Measurements from ENCODE around the gene NR1D2.

Gene NR1D2

DNA sequence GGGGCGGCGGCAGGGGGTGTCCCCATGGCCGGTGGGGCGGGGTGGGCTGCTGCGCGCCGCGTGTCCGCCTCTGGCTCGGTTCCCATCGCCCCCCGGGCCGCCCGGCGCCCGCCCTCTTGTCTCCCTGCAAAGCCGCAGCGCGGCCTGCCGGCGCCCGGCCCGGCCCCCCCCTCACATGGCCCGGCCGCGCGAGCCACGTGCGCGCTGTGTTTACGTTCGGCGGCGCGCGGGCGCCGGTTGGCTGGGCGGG, 502 bp downstream of the NR1D2 start:
- H3K27me3 Mint-ChIP-seq, result peaks cover 13% of the 10 kb centered on the region
- H3K36me3 Mint-ChIP-seq (ENCODE audit: low read depth), result no peaks in the 10 kb centered on the region
- peaks cover 49% of the 10 kb centered on the region for H3K4me1 Mint-ChIP-seq (ENCODE audit: low read depth)
- no peak overlapping the region for H3K27ac Mint-ChIP-seq
- H3K4me3 Mint-ChIP-seq, result no peak overlapping the region
- no peaks in the 10 kb centered on the region for H3K9me3 Mint-ChIP-seq

DNA sequence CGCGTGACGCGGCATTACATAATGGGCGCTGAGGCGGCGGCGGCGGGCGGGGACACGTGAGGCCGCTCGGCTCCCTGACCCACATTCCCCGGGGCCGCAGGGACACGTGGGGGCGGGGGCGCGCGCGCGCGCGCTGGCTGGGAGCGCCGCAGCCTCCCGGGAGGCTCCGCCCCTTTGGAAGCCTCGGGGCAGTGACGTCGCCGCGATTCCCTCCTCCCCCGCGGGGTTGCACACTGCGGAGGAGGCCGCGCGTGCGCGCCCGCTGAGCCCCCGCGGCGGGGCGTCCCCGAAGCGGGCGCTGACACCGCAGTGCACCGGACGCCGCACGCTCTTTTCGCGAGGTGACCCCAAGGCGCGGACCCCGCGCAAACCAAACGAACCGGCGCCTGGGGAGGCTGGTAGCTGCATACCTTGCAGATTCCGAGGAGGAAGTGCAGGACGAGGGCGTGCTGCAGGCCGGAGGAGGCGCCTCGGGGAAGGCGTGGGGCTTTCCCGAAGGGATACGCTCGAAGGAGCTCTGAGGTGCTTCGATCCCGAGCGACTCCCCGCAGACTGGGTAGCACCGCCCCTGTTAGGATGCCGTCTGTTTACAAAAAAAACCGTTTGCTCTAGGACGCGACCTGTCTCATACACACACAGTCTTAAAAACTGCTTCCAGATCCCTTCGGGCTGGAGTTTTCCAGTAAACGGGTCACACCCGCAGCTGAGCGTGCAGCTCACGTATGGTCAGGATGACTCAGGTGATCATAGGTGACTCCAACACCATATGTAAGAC, 1.0 kb downstream of the NR1D2 start:
- peaks cover 54% of the 10 kb centered on the region for H3K4me1 Mint-ChIP-seq (ENCODE audit: low read depth)
- H3K27me3 Mint-ChIP-seq, result peaks cover 13% of the 10 kb centered on the region
- peak overlapping the region; percentile 91 for H3K27ac Mint-ChIP-seq
- H3K4me3 Mint-ChIP-seq, result peak overlapping the region; percentile 89
- no peaks in the 10 kb centered on the region for H3K36me3 Mint-ChIP-seq (ENCODE audit: low read depth)
- H3K9me3 Mint-ChIP-seq, result no peaks in the 10 kb centered on the region

DNA sequence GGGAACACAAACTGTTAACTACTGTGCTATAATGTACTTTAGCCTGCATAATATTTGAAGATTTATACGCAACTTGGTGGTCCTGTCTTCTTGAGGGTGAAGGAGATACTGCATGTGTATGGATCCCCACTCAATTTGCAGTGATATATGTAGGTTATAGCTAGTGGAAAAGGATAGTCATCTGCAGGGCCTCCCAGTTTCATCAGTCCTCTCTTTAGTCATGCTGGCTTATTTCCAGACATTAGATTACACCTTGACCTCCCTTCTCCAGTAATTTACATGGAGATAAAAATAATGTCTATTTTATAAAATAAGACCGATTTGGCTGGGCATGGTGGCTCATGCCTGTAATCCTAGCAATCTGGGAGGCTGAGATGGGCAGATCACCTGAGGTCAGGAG, 3.7 kb downstream of the NR1D2 start:
- H3K27ac Mint-ChIP-seq, result no peak overlapping the region
- H3K27me3 Mint-ChIP-seq, result peaks cover 9% of the 10 kb centered on the region
- no peaks in the 10 kb centered on the region for H3K9me3 Mint-ChIP-seq
- H3K4me1 Mint-ChIP-seq (ENCODE audit: low read depth), result peaks cover 79% of the 10 kb centered on the region
- no peak overlapping the region for H3K4me3 Mint-ChIP-seq
- H3K36me3 Mint-ChIP-seq (ENCODE audit: low read depth), result no peaks in the 10 kb centered on the region

DNA sequence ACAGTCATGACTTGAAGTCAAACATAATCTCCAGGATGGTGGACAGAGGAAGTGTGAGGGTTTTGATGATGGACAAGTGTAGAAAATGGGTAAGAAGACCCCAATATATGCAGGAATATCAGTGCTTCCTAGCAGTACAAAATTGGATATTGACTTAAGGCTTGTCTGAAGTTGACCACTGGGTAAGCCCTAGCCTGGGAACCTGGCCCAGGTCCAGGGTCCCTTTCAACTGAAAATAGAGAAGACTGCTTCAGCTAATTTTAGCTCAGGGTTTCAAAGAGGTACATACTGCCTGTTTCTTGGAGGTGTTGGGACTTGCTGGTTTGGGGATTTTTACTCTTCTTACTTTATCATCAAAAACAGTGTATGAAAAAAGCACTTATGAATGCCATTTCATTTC, 4.7 kb downstream of the NR1D2 start:
- Mint-ChIP-seq H3K36me3 (ENCODE audit: low read depth) (no peaks in the 10 kb centered on the region), H3K4me3 (peak overlapping the region; percentile 76), H3K27me3 (no peaks in the 10 kb centered on the region), H3K27ac (peak overlapping the region; percentile 69), H3K9me3 (no peaks in the 10 kb centered on the region), H3K4me1 (ENCODE audit: low read depth) (peaks cover 81% of the 10 kb centered on the region)

DNA sequence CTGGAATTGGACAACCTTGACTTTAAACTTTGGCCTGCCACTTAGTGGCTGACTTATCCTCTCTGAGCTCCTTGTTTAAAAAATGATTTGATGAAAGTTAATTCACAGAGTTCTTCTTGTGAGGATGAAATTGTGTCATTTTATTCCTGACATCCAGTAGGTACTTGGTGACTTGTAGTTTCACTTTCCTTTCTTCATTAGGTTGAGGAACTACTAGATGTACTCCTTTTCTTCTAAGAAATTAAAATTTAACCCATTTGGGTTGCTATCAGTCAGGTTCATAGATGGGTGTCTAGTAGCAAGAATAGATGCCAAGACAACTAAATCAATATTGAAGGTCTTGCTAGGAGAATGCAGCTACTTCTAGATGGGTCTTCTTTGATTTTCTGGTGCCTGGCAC, 5.2 kb downstream of the NR1D2 start:
- Mint-ChIP-seq H3K36me3 (ENCODE audit: low read depth) (no peaks in the 10 kb centered on the region), H3K27ac (peak overlapping the region; percentile 74), H3K9me3 (no peaks in the 10 kb centered on the region), H3K27me3 (no peaks in the 10 kb centered on the region), H3K4me3 (peak overlapping the region; percentile 76), H3K4me1 (ENCODE audit: low read depth) (peaks cover 84% of the 10 kb centered on the region)

DNA sequence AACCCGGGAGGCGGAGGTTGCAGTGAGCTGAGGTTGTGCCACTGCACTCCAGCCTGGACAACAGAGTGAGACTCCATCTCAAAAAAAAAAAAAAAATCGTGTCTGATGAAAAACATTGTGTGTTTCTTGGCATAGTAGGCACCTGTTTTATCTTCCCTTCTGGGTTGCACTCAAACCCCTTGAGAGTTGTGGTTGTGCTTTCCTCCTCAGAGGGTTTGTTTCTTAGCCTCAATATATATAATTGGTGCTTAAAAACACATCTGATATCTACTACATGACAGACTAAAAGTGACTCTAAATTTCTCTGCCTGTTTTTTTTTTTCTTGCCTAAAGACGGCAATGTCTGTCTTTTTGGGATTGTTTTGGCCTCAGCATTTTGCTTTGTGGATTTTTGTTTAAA, 7.6 kb downstream of the NR1D2 start:
- peaks cover 12% of the 10 kb centered on the region for H3K36me3 Mint-ChIP-seq (ENCODE audit: low read depth)
- peaks cover 74% of the 10 kb centered on the region for H3K4me1 Mint-ChIP-seq (ENCODE audit: low read depth)
- no peaks in the 10 kb centered on the region for H3K27me3 Mint-ChIP-seq

DNA sequence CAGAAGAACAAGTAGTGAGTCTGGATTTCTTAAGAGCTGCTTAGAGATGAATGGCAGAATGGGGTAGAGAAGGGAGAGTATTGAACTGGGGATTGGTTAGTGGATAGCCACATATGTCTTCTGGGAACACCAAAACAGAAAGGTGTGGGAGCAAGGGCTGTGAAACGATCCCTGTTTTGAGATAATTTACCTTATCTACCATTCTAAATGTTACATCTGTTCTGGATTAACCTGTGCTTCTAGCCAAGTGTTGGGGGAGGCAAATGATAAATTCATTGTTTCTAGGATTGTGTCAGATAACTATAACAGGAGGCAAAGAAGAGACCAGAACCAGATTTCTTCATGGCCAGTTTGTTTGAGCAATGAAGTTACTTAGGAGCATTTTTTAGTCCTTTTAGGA, 8.4 kb downstream of the NR1D2 start:
- Mint-ChIP-seq H3K4me1 (ENCODE audit: low read depth) (peaks cover 74% of the 10 kb centered on the region), H3K27me3 (no peaks in the 10 kb centered on the region), H3K9me3 (no peaks in the 10 kb centered on the region), H3K4me3 (no peak overlapping the region), H3K36me3 (ENCODE audit: low read depth) (peaks cover 12% of the 10 kb centered on the region), H3K27ac (no peak overlapping the region)

More for the DNA sequence above, 7.6 kb downstream of the NR1D2 start:
- Mint-ChIP-seq H3K4me3 (peak overlapping the region; percentile 8), H3K27ac (no peak overlapping the region), H3K9me3 (no peaks in the 10 kb centered on the region)

DNA sequence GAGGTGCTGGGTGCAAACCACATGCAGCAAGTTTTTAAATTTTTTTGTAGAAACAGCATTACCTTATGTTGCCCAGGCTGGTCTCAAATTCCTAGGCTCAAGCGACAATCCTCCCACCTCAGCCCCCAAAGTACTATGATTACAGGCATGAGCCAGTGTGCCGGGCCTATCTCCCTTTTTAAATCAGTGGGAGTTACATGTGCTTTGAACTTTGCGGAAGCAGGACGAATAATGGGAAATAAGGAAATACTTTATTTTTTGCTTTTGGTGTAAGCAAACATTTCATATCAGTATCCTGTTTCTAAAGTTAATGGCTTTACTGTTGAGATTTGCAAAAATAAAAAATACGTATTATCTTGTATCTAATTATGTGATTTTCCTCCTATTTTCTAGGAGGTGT, 9.1 kb downstream of the NR1D2 start:
- Mint-ChIP-seq H3K27me3 (no peaks in the 10 kb centered on the region), H3K4me3 (no peak overlapping the region), H3K36me3 (ENCODE audit: low read depth) (peaks cover 13% of the 10 kb centered on the region), H3K9me3 (no peaks in the 10 kb centered on the region), H3K4me1 (ENCODE audit: low read depth) (peaks cover 74% of the 10 kb centered on the region), H3K27ac (no peak overlapping the region)

DNA sequence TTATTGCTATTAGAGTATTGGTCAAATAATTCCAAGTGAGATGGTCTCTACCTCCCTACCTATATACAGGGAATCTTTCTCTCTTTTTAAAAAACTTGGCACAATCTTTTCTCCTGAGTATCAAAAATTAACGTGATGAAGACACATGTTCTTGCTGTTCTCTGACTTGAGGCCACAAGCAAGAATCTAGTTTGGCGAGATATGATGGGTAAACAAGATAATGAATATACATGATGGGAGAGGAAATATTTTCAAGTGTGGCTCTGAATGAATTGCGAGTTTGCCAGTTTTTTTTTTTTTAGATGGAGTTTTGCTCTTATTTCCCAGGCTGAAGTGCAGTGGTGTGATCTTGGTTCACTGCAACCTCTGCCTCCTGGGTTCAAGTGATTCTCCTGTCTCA, 11.6 kb downstream of the NR1D2 start:
- Mint-ChIP-seq H3K36me3 (ENCODE audit: low read depth) (peaks cover 28% of the 10 kb centered on the region), H3K4me1 (ENCODE audit: low read depth) (peaks cover 55% of the 10 kb centered on the region), H3K27me3 (no peaks in the 10 kb centered on the region), H3K9me3 (no peaks in the 10 kb centered on the region), H3K27ac (no peak overlapping the region), H3K4me3 (no peak overlapping the region)

DNA sequence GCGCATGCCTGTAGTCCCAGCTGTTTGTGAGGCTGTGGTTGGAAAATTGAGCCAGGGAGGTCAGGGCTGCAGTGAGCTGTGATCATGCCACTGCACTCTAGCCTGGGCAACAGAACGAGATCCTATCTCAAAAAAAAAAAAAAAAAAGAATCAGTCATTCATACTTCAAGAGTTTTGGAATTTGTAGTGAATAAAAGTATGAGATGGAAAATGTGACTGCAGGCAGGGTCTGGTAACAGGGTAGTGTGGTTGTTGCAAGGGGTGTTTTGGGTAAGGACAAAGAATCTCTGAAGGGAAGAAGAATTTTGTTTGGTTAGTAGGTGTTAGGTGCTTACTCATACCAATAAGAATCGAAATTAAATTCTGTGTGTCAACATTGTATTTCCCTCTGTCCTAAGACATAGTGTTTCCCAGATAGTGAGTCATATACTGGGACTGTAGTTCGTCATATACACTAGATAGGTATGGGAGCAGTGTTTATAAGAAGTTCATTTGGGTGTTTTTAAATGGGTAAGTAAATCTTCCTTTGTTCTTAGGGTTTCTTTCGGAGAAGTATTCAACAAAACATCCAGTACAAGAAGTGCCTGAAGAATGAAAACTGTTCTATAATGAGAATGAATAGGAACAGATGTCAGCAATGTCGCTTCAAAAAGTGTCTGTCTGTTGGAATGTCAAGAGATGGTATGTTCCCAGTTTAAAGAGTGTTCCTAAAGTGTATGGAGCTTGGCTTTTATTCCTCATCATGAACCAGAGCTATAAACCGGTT, 14.2 kb downstream of the NR1D2 start:
- peaks cover 30% of the 10 kb centered on the region for H3K4me1 Mint-ChIP-seq (ENCODE audit: low read depth)
- H3K36me3 Mint-ChIP-seq (ENCODE audit: low read depth), result peaks cover 43% of the 10 kb centered on the region
- H3K27ac Mint-ChIP-seq, result peak overlapping the region; percentile 80

DNA sequence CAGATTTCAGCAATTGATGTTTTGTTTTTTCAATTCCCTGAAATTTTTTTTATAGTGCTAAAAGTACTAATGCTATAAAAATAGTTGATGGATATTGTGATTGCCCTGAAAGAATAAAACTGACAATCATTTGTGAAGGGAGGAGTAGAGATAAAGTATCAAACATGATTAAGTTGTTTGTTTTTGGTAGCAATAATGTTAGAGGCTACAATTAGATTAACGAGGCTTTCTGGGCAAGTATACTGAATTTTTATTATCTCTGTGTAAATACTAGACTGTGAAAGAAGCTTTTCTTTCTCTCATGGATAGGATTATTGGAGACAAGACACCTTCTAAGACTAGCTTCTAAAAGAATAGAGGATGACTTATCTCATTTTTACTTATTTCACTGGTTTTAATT, 15.6 kb downstream of the NR1D2 start:
- peaks cover 51% of the 10 kb centered on the region for H3K36me3 Mint-ChIP-seq (ENCODE audit: low read depth)
- no peak overlapping the region for H3K4me3 Mint-ChIP-seq
- H3K4me1 Mint-ChIP-seq (ENCODE audit: low read depth), result peaks cover 22% of the 10 kb centered on the region
- H3K27me3 Mint-ChIP-seq, result no peaks in the 10 kb centered on the region
- H3K27ac Mint-ChIP-seq, result no peak overlapping the region
- no peaks in the 10 kb centered on the region for H3K9me3 Mint-ChIP-seq

More for the DNA sequence above, 14.2 kb downstream of the NR1D2 start:
- no peaks in the 10 kb centered on the region for H3K9me3 Mint-ChIP-seq
- H3K4me3 Mint-ChIP-seq, result peak overlapping the region; percentile 40
- H3K27me3 Mint-ChIP-seq, result no peaks in the 10 kb centered on the region

DNA sequence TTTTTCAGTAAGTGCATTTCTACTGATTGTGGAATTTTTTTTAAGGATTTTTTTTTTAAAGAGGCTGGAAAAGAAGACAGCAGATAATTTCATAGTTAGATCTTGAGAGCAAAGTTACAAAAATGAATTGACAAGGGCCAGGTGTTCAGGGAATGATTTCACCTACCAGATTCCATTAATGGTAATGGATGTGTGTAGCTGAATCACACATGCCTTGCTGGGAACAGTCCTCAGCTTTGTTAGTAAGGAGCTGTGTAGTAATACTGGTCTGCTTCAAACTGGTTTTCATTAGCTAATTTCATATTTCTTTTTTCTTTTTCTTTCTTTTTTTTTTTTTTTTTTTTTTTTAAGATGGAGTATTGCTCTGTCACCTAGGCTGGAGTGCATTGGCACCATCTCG, 16.0 kb downstream of the NR1D2 start:
- H3K9me3 Mint-ChIP-seq, result no peaks in the 10 kb centered on the region
- no peak overlapping the region for H3K4me3 Mint-ChIP-seq
- H3K27me3 Mint-ChIP-seq, result no peaks in the 10 kb centered on the region
- peaks cover 20% of the 10 kb centered on the region for H3K4me1 Mint-ChIP-seq (ENCODE audit: low read depth)
- H3K27ac Mint-ChIP-seq, result no peak overlapping the region
- peaks cover 51% of the 10 kb centered on the region for H3K36me3 Mint-ChIP-seq (ENCODE audit: low read depth)

DNA sequence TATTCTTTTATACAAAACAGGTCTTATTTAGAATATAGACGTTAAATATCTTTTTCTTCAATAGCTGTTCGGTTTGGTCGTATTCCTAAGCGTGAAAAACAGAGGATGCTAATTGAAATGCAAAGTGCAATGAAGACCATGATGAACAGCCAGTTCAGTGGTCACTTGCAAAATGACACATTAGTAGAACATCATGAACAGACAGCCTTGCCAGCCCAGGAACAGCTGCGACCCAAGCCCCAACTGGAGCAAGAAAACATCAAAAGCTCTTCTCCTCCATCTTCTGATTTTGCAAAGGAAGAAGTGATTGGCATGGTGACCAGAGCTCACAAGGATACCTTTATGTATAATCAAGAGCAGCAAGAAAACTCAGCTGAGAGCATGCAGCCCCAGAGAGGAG, 16.8 kb downstream of the NR1D2 start:
- Mint-ChIP-seq H3K4me3 (no peak overlapping the region), H3K9me3 (no peaks in the 10 kb centered on the region), H3K27ac (no peak overlapping the region), H3K36me3 (ENCODE audit: low read depth) (peaks cover 47% of the 10 kb centered on the region), H3K27me3 (no peaks in the 10 kb centered on the region), H3K4me1 (ENCODE audit: low read depth) (peaks cover 19% of the 10 kb centered on the region)

DNA sequence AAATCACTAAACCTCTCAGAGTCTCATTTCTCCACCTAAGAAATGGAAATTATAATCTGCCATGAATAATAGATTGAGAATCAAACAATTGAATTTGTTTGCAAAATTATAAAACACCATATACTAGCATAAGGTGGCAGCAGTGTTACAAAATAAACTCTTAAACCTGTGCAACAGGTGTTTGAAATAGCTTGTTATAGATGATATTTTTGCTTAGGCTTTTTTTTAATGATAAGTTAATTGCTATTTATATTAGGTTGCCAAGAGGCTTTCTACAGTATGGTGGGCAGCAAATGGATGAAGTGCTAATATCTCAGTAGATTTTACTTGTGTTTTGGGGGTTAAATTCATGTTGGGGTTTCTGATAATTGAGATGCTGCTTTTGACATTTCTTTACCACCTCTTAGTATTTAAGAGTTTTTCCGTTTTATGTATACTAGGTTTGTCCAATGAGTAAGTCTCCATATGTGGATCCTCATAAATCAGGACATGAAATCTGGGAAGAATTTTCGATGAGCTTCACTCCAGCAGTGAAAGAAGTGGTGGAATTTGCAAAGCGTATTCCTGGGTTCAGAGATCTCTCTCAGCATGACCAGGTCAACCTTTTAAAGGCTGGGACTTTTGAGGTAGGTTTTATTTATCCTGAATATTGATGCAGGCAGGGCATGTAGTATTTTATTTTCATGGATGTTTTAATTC, 19.6 kb downstream of the NR1D2 start:
- no peak overlapping the region for H3K27ac Mint-ChIP-seq
- no peaks in the 10 kb centered on the region for H3K9me3 Mint-ChIP-seq
- peaks cover 1% of the 10 kb centered on the region for H3K4me1 Mint-ChIP-seq (ENCODE audit: low read depth)
- no peaks in the 10 kb centered on the region for H3K27me3 Mint-ChIP-seq
- H3K36me3 Mint-ChIP-seq (ENCODE audit: low read depth), result peaks cover 52% of the 10 kb centered on the region
- H3K4me3 Mint-ChIP-seq, result no peak overlapping the region

DNA sequence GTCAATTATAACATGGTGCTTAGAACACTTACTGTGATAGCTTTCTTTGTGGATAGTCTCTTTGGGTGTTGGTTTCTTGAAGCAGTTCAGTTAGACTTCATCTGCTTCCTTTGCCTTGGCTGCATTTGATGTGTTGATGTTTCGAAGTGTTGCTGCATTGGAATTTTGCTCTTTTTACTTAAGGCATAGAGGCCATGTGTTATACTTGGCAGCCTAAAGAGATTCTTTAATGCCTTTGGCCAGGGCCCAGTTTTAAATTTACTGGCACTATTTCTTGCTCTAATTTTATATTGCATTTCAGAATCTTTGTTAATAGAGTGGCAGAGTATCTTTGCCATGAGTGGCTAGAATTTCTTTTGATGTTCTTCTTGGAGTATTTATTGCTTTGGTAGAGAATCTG, 21.2 kb downstream of the NR1D2 start:
- H3K36me3 Mint-ChIP-seq (ENCODE audit: low read depth), result peaks cover 45% of the 10 kb centered on the region
- no peaks in the 10 kb centered on the region for H3K4me1 Mint-ChIP-seq (ENCODE audit: low read depth)
- H3K27me3 Mint-ChIP-seq, result no peaks in the 10 kb centered on the region
- no peak overlapping the region for H3K27ac Mint-ChIP-seq
- no peaks in the 10 kb centered on the region for H3K9me3 Mint-ChIP-seq
- no peak overlapping the region for H3K4me3 Mint-ChIP-seq

All from stimulated activated naive CD8-positive, alpha-beta T cell treated with anti-CD3 and anti-CD28 coated beads, Interleukin-15, Interleukin-2, amounts not matched to agents 100 ng/mL and 50 ng/mL, for 24 hours (primary cell).